ENCODE data around the gene CLIP2.

The CLIP2 gene

DNA sequence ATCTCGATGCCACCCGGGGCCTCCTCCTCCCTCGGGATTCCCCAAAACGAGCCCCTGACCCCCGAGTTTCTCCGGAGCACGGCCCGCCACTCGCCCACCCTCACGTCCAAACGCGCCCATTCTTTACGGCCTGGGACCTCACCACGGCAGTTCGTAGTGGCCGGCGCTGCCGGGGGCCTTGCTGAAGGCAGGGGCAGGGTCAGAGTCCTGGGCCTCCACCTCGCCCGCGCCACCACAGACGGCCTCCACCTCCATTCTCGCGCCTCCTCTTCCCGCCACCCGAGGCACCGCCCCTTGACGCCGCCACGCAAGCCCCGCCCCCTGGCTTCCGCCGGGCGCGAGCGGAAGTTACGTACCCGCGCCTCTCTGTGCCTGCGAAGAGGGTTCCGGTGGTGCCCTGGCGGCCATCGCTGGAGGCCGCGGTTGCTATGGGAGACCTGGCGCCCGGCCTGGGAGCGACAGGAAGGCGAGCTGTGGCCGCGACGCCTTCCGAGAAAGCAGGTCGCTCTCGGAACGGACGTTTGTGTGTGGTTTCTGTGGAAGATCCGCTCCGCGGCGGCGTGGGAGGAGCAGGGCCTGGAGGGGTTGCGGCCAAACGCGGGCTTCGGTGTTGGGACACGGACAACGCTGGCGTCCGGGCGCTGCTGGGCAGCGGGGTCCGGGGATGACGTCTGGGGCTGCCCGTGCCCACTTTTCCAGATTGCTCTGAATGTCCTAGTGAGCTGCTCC, 34.9 kb upstream of the CLIP2 start, which contains the start of gene RFC2 (continued):
- TF ChIP-seq ZSCAN30 (tag by site-specific recombination; IDR thresholded peaks at IDR 0.05) (no peak), ZNF19 (tag by site-specific recombination; IDR thresholded peaks at IDR 0.05; ENCODE audit: low read depth) (no peak), ZNF664 (tag by site-specific recombination; IDR thresholded peaks at IDR 0.05) (no peak), ZNF37A (tag by site-specific recombination; IDR thresholded peaks at IDR 0.05) (no peak), MEIS1 (CRISPR knock-in tag; IDR thresholded peaks at IDR 0.05; ENCODE audit: borderline replicate concordance) (no peak), ZNF561 (tag by site-specific recombination; IDR thresholded peaks at IDR 0.05; ENCODE audit: borderline replicate concordance) (no peak), SP7 (tag by site-specific recombination; IDR thresholded peaks at IDR 0.05) (peak; percentile 59), FEZF1 (tag by site-specific recombination; IDR thresholded peaks at IDR 0.05) (no peak), ZEB2 (tag by site-specific recombination; IDR thresholded peaks at IDR 0.05) (peak; percentile 46; the same call in 1 of the 2 replicates), ZBTB17 (tag by site-specific recombination; IDR thresholded peaks at IDR 0.05) (peak; percentile 93), ZNF112 (tag by site-specific recombination; IDR thresholded peaks at IDR 0.05) (no peak), ZNF707 (tag by site-specific recombination; IDR thresholded peaks at IDR 0.05) (no peak), ZNF830 (tag by site-specific recombination; IDR thresholded peaks at IDR 0.05; ENCODE audit: low read depth) (no peak), GLIS1 (tag by site-specific recombination; IDR thresholded peaks at IDR 0.05) (peak; percentile 85), ZNF350 (tag by site-specific recombination; IDR thresholded peaks at IDR 0.05) (no peak), KLF16 (tag by site-specific recombination; IDR thresholded peaks at IDR 0.05) (peak; percentile 91), KLF8 (tag by site-specific recombination; IDR thresholded peaks at IDR 0.05) (peak; percentile 89), ZNF514 (tag by site-specific recombination; IDR thresholded peaks at IDR 0.05) (no peak), ZNF274 (IDR thresholded peaks at IDR 0.05; ENCODE audit: low read length) (no peak), ZNF274 (tag by site-specific recombination; IDR thresholded peaks at IDR 0.05; ENCODE audit: borderline replicate concordance) (no peak), ZNF560 (tag by site-specific recombination; IDR thresholded peaks at IDR 0.05; ENCODE audit: borderline replicate concordance) (no peak), ZFP37 (tag by site-specific recombination; IDR thresholded peaks at IDR 0.05) (peak; percentile 67), ZNF239 (tag by site-specific recombination; IDR thresholded peaks at IDR 0.05) (0 out of 2 replicates have a peak, but pooled peaks have one; percentile 16), ZNF174 (tag by site-specific recombination; IDR thresholded peaks at IDR 0.05) (no peak), SP3 (tag by site-specific recombination; IDR thresholded peaks at IDR 0.05) (peak; percentile 93), SP2 (tag by site-specific recombination; IDR thresholded peaks at IDR 0.05) (peak; percentile 96), ZNF792 (tag by site-specific recombination; IDR thresholded peaks at IDR 0.05) (no peak), ZNF600 (tag by site-specific recombination; IDR thresholded peaks at IDR 0.05) (peak; percentile 44; the same call in 1 of the 2 replicates)
- TF ChIP-seq, protein P1, sequence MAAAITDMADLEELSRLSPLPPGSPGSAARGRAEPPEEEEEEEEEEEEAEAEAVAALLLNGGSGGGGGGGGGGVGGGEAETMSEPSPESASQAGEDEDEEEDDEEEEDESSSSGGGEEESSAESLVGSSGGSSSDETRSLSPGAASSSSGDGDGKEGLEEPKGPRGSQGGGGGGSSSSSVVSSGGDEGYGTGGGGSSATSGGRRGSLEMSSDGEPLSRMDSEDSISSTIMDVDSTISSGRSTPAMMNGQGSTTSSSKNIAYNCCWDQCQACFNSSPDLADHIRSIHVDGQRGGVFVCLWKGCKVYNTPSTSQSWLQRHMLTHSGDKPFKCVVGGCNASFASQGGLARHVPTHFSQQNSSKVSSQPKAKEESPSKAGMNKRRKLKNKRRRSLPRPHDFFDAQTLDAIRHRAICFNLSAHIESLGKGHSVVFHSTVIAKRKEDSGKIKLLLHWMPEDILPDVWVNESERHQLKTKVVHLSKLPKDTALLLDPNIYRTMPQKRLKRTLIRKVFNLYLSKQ (tag by site-specific recombination; IDR thresholded peaks at IDR 0.05; ENCODE audit: borderline replicate concordance) = no peak
- TF ChIP-seq, protein P2, sequence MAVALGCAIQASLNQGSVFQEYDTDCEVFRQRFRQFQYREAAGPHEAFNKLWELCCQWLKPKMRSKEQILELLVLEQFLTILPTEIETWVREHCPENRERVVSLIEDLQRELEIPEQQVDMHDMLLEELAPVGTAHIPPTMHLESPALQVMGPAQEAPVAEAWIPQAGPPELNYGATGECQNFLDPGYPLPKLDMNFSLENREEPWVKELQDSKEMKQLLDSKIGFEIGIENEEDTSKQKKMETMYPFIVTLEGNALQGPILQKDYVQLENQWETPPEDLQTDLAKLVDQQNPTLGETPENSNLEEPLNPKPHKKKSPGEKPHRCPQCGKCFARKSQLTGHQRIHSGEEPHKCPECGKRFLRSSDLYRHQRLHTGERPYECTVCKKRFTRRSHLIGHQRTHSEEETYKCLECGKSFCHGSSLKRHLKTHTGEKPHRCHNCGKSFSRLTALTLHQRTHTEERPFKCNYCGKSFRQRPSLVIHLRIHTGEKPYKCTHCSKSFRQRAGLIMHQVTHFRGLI (tag by site-specific recombination; IDR thresholded peaks at IDR 0.05) = no peak
- TF ChIP-seq, protein P3, sequence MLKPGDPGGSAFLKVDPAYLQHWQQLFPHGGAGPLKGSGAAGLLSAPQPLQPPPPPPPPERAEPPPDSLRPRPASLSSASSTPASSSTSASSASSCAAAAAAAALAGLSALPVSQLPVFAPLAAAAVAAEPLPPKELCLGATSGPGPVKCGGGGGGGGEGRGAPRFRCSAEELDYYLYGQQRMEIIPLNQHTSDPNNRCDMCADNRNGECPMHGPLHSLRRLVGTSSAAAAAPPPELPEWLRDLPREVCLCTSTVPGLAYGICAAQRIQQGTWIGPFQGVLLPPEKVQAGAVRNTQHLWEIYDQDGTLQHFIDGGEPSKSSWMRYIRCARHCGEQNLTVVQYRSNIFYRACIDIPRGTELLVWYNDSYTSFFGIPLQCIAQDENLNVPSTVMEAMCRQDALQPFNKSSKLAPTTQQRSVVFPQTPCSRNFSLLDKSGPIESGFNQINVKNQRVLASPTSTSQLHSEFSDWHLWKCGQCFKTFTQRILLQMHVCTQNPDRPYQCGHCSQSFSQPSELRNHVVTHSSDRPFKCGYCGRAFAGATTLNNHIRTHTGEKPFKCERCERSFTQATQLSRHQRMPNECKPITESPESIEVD (tag by site-specific recombination; IDR thresholded peaks at IDR 0.05) = no peak
- TF ChIP-seq, protein P4, sequence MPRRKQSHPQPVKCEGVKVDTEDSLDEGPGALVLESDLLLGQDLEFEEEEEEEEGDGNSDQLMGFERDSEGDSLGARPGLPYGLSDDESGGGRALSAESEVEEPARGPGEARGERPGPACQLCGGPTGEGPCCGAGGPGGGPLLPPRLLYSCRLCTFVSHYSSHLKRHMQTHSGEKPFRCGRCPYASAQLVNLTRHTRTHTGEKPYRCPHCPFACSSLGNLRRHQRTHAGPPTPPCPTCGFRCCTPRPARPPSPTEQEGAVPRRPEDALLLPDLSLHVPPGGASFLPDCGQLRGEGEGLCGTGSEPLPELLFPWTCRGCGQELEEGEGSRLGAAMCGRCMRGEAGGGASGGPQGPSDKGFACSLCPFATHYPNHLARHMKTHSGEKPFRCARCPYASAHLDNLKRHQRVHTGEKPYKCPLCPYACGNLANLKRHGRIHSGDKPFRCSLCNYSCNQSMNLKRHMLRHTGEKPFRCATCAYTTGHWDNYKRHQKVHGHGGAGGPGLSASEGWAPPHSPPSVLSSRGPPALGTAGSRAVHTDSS (tag by site-specific recombination; IDR thresholded peaks at IDR 0.05) = no peak
- TF ChIP-seq, protein P5, sequence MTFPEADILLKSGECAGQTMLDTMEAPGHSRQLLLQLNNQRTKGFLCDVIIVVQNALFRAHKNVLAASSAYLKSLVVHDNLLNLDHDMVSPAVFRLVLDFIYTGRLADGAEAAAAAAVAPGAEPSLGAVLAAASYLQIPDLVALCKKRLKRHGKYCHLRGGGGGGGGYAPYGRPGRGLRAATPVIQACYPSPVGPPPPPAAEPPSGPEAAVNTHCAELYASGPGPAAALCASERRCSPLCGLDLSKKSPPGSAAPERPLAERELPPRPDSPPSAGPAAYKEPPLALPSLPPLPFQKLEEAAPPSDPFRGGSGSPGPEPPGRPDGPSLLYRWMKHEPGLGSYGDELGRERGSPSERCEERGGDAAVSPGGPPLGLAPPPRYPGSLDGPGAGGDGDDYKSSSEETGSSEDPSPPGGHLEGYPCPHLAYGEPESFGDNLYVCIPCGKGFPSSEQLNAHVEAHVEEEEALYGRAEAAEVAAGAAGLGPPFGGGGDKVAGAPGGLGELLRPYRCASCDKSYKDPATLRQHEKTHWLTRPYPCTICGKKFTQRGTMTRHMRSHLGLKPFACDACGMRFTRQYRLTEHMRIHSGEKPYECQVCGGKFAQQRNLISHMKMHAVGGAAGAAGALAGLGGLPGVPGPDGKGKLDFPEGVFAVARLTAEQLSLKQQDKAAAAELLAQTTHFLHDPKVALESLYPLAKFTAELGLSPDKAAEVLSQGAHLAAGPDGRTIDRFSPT (tag by site-specific recombination; IDR thresholded peaks at IDR 0.05) = peak; percentile 91

All from HEK293 (cell line).